Panc1 (cell line): Measurements from ENCODE around the gene SRGAP2B.
"Not testable (repeated sequence)": the region's sequence is repeated elsewhere in the genome, so short reads cannot be mapped to it uniquely, and the experiment has no call there.

Experiments
- POLR2AphosphoS5 ChIP-seq: IDR thresholded peaks from 2 replicates; pipeline ENCODE4 v1.6.1; 2012; ENCODE audit warnings: mild to moderate bottlenecking, low read depth, low read length, moderate library complexity
- SIN3A ChIP-seq: IDR thresholded peaks from 2 replicates; pipeline ENCODE4 v1.6.1; 2012; ENCODE audit warnings: low read depth, mild to moderate bottlenecking, low read length, moderate library complexity, borderline replicate concordance; ENCODE audit not compliant: insufficient read depth
- TF ChIP-seq, protein P1 (sequence below): fragments of 450-650 bp; IDR thresholded peaks from 2 replicates; pipeline ENCODE4 v1.5.1; 2017; ENCODE audit warnings: mild to moderate bottlenecking
- TF ChIP-seq, protein P2 (sequence below), 2 experiments: IDR thresholded peaks; 2 replicates each; pipeline ENCODE4 v1.6.1; 2011 to 2012; ENCODE audit warnings: low read depth in 2 of 2, control low read depth in 1 of 2, low read length in 1 of 2, mild to moderate bottlenecking in 1 of 2, moderate library complexity in 1 of 2; ENCODE audit not compliant: insufficient read depth in 1 of 2

DNA sequence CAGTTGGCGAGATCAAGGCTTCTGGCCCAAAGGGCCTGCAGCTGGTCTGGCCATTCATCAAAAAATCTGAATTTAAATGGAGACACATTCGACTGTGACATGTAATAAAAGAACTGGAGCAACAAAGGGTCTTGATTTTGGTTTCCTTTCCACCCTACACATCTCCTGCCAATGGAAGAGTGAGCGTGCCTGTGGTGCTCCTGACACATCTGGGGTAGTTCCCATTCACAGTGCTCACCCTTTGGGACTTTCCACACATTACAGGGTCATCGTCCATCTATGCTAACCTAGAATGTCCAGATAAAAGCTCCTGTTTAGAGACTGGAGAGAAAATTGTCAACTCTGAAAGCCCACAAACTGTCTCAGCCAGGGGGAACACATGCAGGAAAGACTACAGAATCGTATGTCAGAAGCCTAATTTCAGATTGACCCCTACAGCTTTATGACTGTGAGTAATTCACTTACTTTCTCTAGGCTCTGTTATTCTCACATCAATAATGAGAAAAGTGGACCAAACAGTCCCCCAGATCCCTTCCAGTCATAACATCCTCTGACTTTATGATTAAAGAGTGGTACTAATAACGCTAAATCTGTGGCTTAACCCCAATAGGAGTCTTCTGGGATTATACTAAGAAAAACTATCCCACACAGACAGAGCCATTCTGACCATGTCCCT lies 46.8 kb downstream of the SRGAP2B start:
- TF ChIP-seq, protein P1, sequence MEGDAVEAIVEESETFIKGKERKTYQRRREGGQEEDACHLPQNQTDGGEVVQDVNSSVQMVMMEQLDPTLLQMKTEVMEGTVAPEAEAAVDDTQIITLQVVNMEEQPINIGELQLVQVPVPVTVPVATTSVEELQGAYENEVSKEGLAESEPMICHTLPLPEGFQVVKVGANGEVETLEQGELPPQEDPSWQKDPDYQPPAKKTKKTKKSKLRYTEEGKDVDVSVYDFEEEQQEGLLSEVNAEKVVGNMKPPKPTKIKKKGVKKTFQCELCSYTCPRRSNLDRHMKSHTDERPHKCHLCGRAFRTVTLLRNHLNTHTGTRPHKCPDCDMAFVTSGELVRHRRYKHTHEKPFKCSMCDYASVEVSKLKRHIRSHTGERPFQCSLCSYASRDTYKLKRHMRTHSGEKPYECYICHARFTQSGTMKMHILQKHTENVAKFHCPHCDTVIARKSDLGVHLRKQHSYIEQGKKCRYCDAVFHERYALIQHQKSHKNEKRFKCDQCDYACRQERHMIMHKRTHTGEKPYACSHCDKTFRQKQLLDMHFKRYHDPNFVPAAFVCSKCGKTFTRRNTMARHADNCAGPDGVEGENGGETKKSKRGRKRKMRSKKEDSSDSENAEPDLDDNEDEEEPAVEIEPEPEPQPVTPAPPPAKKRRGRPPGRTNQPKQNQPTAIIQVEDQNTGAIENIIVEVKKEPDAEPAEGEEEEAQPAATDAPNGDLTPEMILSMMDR, result not testable (repeated sequence)
- TF ChIP-seq, protein P2, sequence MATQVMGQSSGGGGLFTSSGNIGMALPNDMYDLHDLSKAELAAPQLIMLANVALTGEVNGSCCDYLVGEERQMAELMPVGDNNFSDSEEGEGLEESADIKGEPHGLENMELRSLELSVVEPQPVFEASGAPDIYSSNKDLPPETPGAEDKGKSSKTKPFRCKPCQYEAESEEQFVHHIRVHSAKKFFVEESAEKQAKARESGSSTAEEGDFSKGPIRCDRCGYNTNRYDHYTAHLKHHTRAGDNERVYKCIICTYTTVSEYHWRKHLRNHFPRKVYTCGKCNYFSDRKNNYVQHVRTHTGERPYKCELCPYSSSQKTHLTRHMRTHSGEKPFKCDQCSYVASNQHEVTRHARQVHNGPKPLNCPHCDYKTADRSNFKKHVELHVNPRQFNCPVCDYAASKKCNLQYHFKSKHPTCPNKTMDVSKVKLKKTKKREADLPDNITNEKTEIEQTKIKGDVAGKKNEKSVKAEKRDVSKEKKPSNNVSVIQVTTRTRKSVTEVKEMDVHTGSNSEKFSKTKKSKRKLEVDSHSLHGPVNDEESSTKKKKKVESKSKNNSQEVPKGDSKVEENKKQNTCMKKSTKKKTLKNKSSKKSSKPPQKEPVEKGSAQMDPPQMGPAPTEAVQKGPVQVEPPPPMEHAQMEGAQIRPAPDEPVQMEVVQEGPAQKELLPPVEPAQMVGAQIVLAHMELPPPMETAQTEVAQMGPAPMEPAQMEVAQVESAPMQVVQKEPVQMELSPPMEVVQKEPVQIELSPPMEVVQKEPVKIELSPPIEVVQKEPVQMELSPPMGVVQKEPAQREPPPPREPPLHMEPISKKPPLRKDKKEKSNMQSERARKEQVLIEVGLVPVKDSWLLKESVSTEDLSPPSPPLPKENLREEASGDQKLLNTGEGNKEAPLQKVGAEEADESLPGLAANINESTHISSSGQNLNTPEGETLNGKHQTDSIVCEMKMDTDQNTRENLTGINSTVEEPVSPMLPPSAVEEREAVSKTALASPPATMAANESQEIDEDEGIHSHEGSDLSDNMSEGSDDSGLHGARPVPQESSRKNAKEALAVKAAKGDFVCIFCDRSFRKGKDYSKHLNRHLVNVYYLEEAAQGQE (IDR thresholded peaks at IDR 0.05; ENCODE audit: insufficient read depth in 1 of 2, low read depth in 2 of 2, low read length in 1 of 2), result not testable (repeated sequence)
- TF ChIP-seq POLR2AphosphoS5, SIN3A: not testable (repeated sequence)
